GM12878 (cell line): ENCODE measurements around the gene IGSF23. TPM values are rescaled to one million over a fixed set of nuclear protein-coding genes. Genes with fewer than 3 reads are reported as not detected.

Experiments used
- ATAC-seq: fragments of 200-7000 bp; cut with Tn5 transposase; 3 replicates; pipeline ENCODE4 v1.9.1; 2020; ENCODE audit warnings: mild to moderate bottlenecking, moderate library complexity
- BruUV-seq: library from RNA; stranded (reverse); fragments of 400-500 nt; replicated peaks from 2 replicates; lab custom pipeline; 2021; lab: Mats Ljungman, UMichigan
- CTCF ChIA-PET: fragments of 300-600 bp; sonication (Branson Sonifier 250); formaldehyde crosslinking; extraction: SDS; loops from one replicate; lab custom pipeline; 2021; ENCODE audit warnings: inconsistent platforms; lab: Yijun Ruan, JAX
- POLR2A ChIA-PET: fragments of 350-600 bp; formaldehyde crosslinking; extraction: SDS; loops from one replicate; lab custom pipeline; 2021; ENCODE audit warnings: inconsistent platforms; lab: Charles Lee
- RAD21 ChIA-PET: fragments of 300-600 bp; sonication (Branson Sonifier 250); formaldehyde crosslinking; loops from one replicate; lab custom pipeline; 2023; ENCODE audit warnings: antibody characterized with exemption; ENCODE audit not compliant: unreplicated experiment; lab: Charles Lee
- SMC1A ChIA-PET: fragments of 300-600 bp; sonication (Branson Sonifier 250); formaldehyde crosslinking; loops from one replicate; lab custom pipeline; 2023; ENCODE audit not compliant: unreplicated experiment, uncharacterized antibody; lab: Charles Lee
- DNase-seq: peaks from one replicate; pipeline ENCODE4 v3.0.0-alpha.2; 2011; ENCODE audit warnings: low read depth, low spot score
- FAIRE-seq: peaks from 3 replicates; lab custom pipeline; 2011; peaks lifted over from hg19 to GRCh38; lab: Jason Lieb, UNC
- H2AFZ ChIP-seq: 2 replicates; pipeline ENCODE4 v1.6.0; 2011; ENCODE audit warnings: low read depth, low read length, control low read depth; ENCODE audit not compliant: control insufficient read depth
- H3K27ac ChIP-seq: 2 replicates; pipeline ENCODE4 v1.5.1; 2011; ENCODE audit warnings: control low read depth; ENCODE audit not compliant: control insufficient read depth, insufficient read depth
- H3K27me3 ChIP-seq, 2 experiments: replicated peaks in 1 of 2; 2 replicates each; pipeline versions ENCODE4 v1.6.0 to v1.6.1; 2011; ENCODE audit warnings: low read length in 1 of 2; ENCODE audit not compliant: control insufficient read depth in 2 of 2, insufficient read depth in 2 of 2
- H3K36me3 ChIP-seq, 2 experiments: 2 replicates each; pipeline ENCODE4 v1.5.1; 2011; ENCODE audit warnings: low read length in 1 of 2; ENCODE audit not compliant: control insufficient read depth in 2 of 2, insufficient read depth in 2 of 2
- H3K4me1 ChIP-seq: 2 replicates; pipeline ENCODE4 v1.6.1; 2011; ENCODE audit warnings: mild to moderate bottlenecking, low read length, moderate library complexity, mixed read lengths; ENCODE audit not compliant: control insufficient read depth, insufficient read depth
- H3K4me2 ChIP-seq: 2 replicates; pipeline ENCODE4 v1.6.0; 2011; ENCODE audit warnings: control low read depth; ENCODE audit not compliant: control insufficient read depth, insufficient read depth
- H3K4me3 ChIP-seq: fragments of 200-600 bp; sonication (generic); 2 replicates; pipeline ENCODE4 v1.5.1; 2016
- H3K79me2 ChIP-seq: 2 replicates; pipeline ENCODE4 v1.6.0; 2011; ENCODE audit warnings: low read length; ENCODE audit not compliant: control insufficient read depth, insufficient read depth
- H3K9ac ChIP-seq: 2 replicates; pipeline ENCODE4 v1.8.0; 2011; ENCODE audit warnings: low read length, control low read depth, mixed read lengths; ENCODE audit not compliant: control insufficient read depth, insufficient read depth
- H3K9me3 ChIP-seq: replicated peaks from 3 replicates; pipeline ENCODE4 v1.5.1; 2011; ENCODE audit warnings: mild to moderate bottlenecking, low read length; ENCODE audit not compliant: control insufficient read depth, insufficient read depth
- H4K20me1 ChIP-seq: 2 replicates; pipeline ENCODE4 v1.6.0; 2011; ENCODE audit not compliant: control insufficient read depth, insufficient read depth
- BRCA1 ChIP-seq: IDR thresholded peaks from 2 replicates; pipeline ENCODE4 v1.6.1; 2011; ENCODE audit warnings: low read depth, low read length, improper control_type of control experiment
- CHD4 ChIP-seq: fragments of 200-600 bp; sonication (generic); IDR thresholded peaks from 2 replicates; pipeline ENCODE4 v1.6.1; 2016; ENCODE audit warnings: mild to moderate bottlenecking
- GATAD2B ChIP-seq: fragments of 450-650 bp; conservative IDR thresholded peaks from 2 replicates; pipeline ENCODE4 v1.6.1; 2017; ENCODE audit warnings: low read depth, mild to moderate bottlenecking, moderate library complexity
- POLR2AphosphoS5 ChIP-seq: IDR thresholded peaks from 2 replicates; pipeline ENCODE4 v1.6.1; 2011; ENCODE audit warnings: mild to moderate bottlenecking, low read length, inconsistent platforms
- YBX1 ChIP-seq: fragments of 450-650 bp; IDR thresholded peaks from 2 replicates; pipeline ENCODE4 v1.6.1; 2016; ENCODE audit warnings: antibody characterized with exemption
- ZNF207 ChIP-seq: fragments of 450-650 bp; IDR thresholded peaks from 2 replicates; pipeline ENCODE4 v1.6.1; 2014; ENCODE audit warnings: antibody characterized with exemption, mild to moderate bottlenecking, borderline replicate concordance
- ZNF622 ChIP-seq: fragments of 450-650 bp; IDR thresholded peaks from 2 replicates; pipeline ENCODE4 v1.6.1; 2017; ENCODE audit warnings: mild to moderate bottlenecking, inconsistent platforms
- WGBS: methylation state at CpG from one replicate; pipeline ENCODE4 v1.1.6; 2016; ENCODE audit warnings: low lambda C conversion rate; ENCODE audit not compliant: insufficient replicate concordance, insufficient coverage; ENCODE audit errors: missing lambda C conversion rate; 5-methylcytosine and 5-hydroxymethylcytosine counted together
- in situ Hi-C: fragments of 300-500 bp; cut with MboI; formaldehyde crosslinking; loops from 9 replicates; pipeline ENCODE4 v1.14.3; 2018; ENCODE audit warnings: mixed read lengths
- intact Hi-C: fragments of 100-400 bp; cut with micrococcal nuclease; formaldehyde crosslinking; loops from one replicate; pipeline ENCODE4 v1.14.2; 2022; ENCODE audit not compliant: unreplicated experiment
- polyA plus RNA-seq, 11 experiments: library from polyadenylated mRNA; depleted of rRNA in 4 of 11; unstranded in 6 of 11; stranded (reverse) in 5 of 11; fragments of >200 nt; fragmentation: Nextera tagmentation in 4 of 11; fragmentation: Illumina TruSeq in 1 of 11; extraction: Ambion mirVana in 4 of 11; extraction: Trizol in 1 of 11; gene quantifications; 1 replicate in 1 of 11; 2 replicates in 10 of 11; pipeline versions ENCODE4 v1.2.1 to v1.2.3, GENCODE V29; 2011 to 2016; ENCODE audit warnings: inconsistent platforms in 2 of 11, missing spikeins in 2 of 11, low read depth in 1 of 11
- total RNA-seq, 4 experiments: library from RNA; depleted of rRNA in 3 of 4; stranded (reverse); fragments of >200 nt in 3 of 4; fragmentation: Illumina TruSeq in 1 of 4; extraction: Trizol in 1 of 4; gene quantifications; 2 replicates each; pipeline versions ENCODE4 v1.2.1 to v1.2.3, GENCODE V29; 2013 to 2021
- TF ChIP-seq, protein P1 (sequence below): IDR thresholded peaks from 2 replicates; pipeline ENCODE4 v1.6.1; 2011; ENCODE audit warnings: low read depth, low read length, improper control_type of control experiment, borderline replicate concordance
- TF ChIP-seq, protein P2 (sequence below): IDR thresholded peaks from 2 replicates; pipeline ENCODE4 v1.6.1; 2012; ENCODE audit warnings: low read depth, low read length, improper control_type of control experiment
- TF ChIP-seq, protein P3 (sequence below): fragments of 450-650 bp; IDR thresholded peaks from 2 replicates; pipeline ENCODE4 v1.6.1; 2016; ENCODE audit warnings: mild to moderate bottlenecking

The IGSF23 gene
- total and polyA plus RNA-seq, 10 of the 15 experiments (the other 5 are each of a cell fraction or from before 2014, with no cell fraction given), result not detected

DNA sequence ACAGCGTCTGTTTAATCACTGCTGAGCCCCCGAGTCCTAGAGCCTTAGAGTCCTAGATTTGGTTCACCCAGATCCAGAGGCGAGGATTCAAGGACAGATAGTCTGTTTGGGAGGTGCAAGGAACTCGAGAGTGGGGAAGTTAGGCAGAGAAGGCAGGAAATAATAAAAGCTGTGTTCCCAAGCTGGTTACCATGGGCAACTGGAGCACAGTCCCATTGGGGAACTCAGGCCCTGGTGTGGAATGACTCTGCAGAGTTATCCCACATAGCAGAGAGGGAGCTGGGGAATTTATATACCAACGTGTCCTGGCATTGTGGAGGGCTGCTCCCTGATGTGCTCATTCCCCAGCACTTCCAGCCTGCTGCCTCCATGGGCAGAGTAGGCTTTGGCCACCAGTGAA is 9.7 kb downstream of the IGSF23 start:
- Histone ChIP-seq H3K79me2 (no peaks in the 10 kb centered on the region), H3K4me2 (no peak overlapping the region), H3K27ac (no peak overlapping the region), H3K4me3 (no peak overlapping the region), H3K4me1 (no peaks in the 10 kb centered on the region), H4K20me1 (no peaks in the 10 kb centered on the region), H3K9ac (no peak overlapping the region), H3K9me3 (no peaks in the 10 kb centered on the region; the same call in 2 of the 3 replicates), H3K36me3 (no peaks in the 10 kb centered on the region), H3K27me3 (no peaks in the 10 kb centered on the region), H2AFZ (no peak overlapping the region)
- no TSS peak for BruUV-seq
- intact Hi-C loops (no loop called here), in situ Hi-C loops (no loop called here)
- no peak for FAIRE-seq
- ChIA-PET RAD21 (no interaction called here), SMC1A (interaction anchor here (0.9 kb wide), 1 partner anchor 304 kb away, joined by 3 read pairs; no protein-coding TSS in a partner anchor), POLR2A (no interaction called here), CTCF (no interaction called here)
- DNase-seq, result no peak
- ATAC-seq, result no peak
- 1% methylated on average over 5 of the region's 5 CpGs for WGBS
- TF ChIP-seq CHD4 (no peak), GATAD2B (no peak), BRCA1 (no peak), ZNF622 (no peak), ZNF207 (no peak), POLR2AphosphoS5 (no peak), YBX1 (no peak)
- TF ChIP-seq, protein P1, sequence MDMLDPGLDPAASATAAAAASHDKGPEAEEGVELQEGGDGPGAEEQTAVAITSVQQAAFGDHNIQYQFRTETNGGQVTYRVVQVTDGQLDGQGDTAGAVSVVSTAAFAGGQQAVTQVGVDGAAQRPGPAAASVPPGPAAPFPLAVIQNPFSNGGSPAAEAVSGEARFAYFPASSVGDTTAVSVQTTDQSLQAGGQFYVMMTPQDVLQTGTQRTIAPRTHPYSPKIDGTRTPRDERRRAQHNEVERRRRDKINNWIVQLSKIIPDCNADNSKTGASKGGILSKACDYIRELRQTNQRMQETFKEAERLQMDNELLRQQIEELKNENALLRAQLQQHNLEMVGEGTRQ, result no peak
- TF ChIP-seq, protein P2, sequence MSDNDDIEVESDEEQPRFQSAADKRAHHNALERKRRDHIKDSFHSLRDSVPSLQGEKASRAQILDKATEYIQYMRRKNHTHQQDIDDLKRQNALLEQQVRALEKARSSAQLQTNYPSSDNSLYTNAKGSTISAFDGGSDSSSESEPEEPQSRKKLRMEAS, result no peak
- TF ChIP-seq, protein P3, sequence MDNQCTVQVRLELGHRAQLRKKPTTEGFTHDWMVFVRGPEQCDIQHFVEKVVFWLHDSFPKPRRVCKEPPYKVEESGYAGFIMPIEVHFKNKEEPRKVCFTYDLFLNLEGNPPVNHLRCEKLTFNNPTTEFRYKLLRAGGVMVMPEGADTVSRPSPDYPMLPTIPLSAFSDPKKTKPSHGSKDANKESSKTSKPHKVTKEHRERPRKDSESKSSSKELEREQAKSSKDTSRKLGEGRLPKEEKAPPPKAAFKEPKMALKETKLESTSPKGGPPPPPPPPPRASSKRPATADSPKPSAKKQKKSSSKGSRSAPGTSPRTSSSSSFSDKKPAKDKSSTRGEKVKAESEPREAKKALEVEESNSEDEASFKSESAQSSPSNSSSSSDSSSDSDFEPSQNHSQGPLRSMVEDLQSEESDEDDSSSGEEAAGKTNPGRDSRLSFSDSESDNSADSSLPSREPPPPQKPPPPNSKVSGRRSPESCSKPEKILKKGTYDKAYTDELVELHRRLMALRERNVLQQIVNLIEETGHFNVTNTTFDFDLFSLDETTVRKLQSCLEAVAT, result no peak
